Measurements from ENCODE around the gene C10orf143.

C10orf143 gene

GRCh38 chr10:130037169-130037661 lies 73.4 kb downstream of the C10orf143 start:
- Histone ChIP-seq H3K9me2 (ENCODE audit: low read depth, low read length) (no peaks in the 10 kb centered on the region), H3K27me3 (ENCODE audit: insufficient read depth, low read length) (no peaks in the 10 kb centered on the region; the same call in 1 of the 2 replicates)

GRCh38 chr10:130036296-130037065 lies 74.1 kb downstream of the C10orf143 start:
- Histone ChIP-seq H2AFZ (ENCODE audit: low read length) (no peak overlapping the region), H3K27ac (ENCODE audit: low read depth, low read length, poor library complexity, severe bottlenecking) (no peak overlapping the region), H4K20me1 (ENCODE audit: insufficient read depth, low read length) (no peaks in the 10 kb centered on the region), H3K27me3 (ENCODE audit: insufficient read depth, low read length) (no peaks in the 10 kb centered on the region; the same call in 1 of the 2 replicates), H3K9ac (ENCODE audit: low read length) (no peak overlapping the region), H3K4me3 (ENCODE audit: low read depth, low read length, poor library complexity, severe bottlenecking) (no peak overlapping the region), H3K9me3 (ENCODE audit: low read length) (no peaks in the 10 kb centered on the region; the same call in 1 of the 2 replicates), H3K9me2 (ENCODE audit: low read depth, low read length) (no peaks in the 10 kb centered on the region), H3K4me2 (ENCODE audit: low read length) (no peak overlapping the region), H3K36me3 (ENCODE audit: insufficient read depth, low read length) (no peaks in the 10 kb centered on the region), H3K79me2 (ENCODE audit: insufficient read depth, low read length) (no peaks in the 10 kb centered on the region), H3F3A (ENCODE audit: insufficient read depth, low read length) (no peaks in the 10 kb centered on the region), H3K4me1 (ENCODE audit: insufficient read depth, low read length, severe bottlenecking) (no peaks in the 10 kb centered on the region)
- TF ChIP-seq EZH2 (IDR thresholded peaks at IDR 0.05; ENCODE audit: borderline replicate concordance, low read length) = no peak
- TF ChIP-seq CTCF (IDR thresholded peaks at IDR 0.05; ENCODE audit: low read length) = no peak

More at GRCh38 chr10:130037169-130037661, 73.4 kb downstream of the C10orf143 start:
- Histone ChIP-seq H4K20me1 (ENCODE audit: insufficient read depth, low read length) (no peaks in the 10 kb centered on the region), H3K9ac (ENCODE audit: low read length) (no peak overlapping the region), H3K4me1 (ENCODE audit: insufficient read depth, low read length, severe bottlenecking) (no peaks in the 10 kb centered on the region), H3K9me3 (ENCODE audit: low read length) (no peaks in the 10 kb centered on the region), H3K4me2 (ENCODE audit: low read length) (no peak overlapping the region), H2AFZ (ENCODE audit: low read length) (no peak overlapping the region), H3K27ac (ENCODE audit: low read depth, low read length, poor library complexity, severe bottlenecking) (no peak overlapping the region), H3K4me3 (ENCODE audit: low read depth, low read length, poor library complexity, severe bottlenecking) (no peak overlapping the region), H3K36me3 (ENCODE audit: insufficient read depth, low read length) (no peaks in the 10 kb centered on the region), H3F3A (ENCODE audit: insufficient read depth, low read length) (no peaks in the 10 kb centered on the region), H3K79me2 (ENCODE audit: insufficient read depth, low read length) (no peaks in the 10 kb centered on the region)
- TF ChIP-seq CTCF (IDR thresholded peaks at IDR 0.05; ENCODE audit: low read length) = no peak
- no peak for TF ChIP-seq EZH2 (IDR thresholded peaks at IDR 0.05; ENCODE audit: borderline replicate concordance, low read length)

DNA sequence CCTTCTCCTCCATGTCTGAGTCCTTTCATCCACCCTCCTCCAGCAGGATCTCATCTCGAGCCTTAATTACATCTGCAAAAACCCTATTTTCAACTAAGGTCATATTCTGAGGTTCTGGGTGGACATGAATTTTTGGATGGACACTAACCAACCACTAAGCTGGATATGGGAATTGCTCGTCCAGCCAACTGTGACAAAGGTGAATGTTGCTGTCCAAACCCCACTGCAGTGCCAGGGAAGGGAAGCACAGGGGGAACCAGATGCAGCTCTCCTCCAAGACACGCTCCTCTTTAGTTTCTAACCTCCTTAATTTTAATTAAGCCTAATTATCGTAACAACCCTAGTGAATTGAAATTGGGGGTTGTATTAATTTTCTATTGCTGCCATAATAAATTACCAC lies 81.4 kb downstream of the C10orf143 start:
- H2AFZ ChIP-seq (ENCODE audit: low read length) = no peak overlapping the region
- no peak overlapping the region for H3K9ac ChIP-seq (ENCODE audit: low read length)
- H3K9me2 ChIP-seq (ENCODE audit: low read depth, low read length) = no peaks in the 10 kb centered on the region
- no peak for TF ChIP-seq CTCF (IDR thresholded peaks at IDR 0.05; ENCODE audit: low read length)
- TF ChIP-seq EZH2 (IDR thresholded peaks at IDR 0.05; ENCODE audit: borderline replicate concordance, low read length) = no peak
- no peaks in the 10 kb centered on the region for H3K36me3 ChIP-seq (ENCODE audit: insufficient read depth, low read length)
- no peaks in the 10 kb centered on the region for H3K27me3 ChIP-seq (ENCODE audit: insufficient read depth, low read length)
- no peaks in the 10 kb centered on the region for H3F3A ChIP-seq (ENCODE audit: insufficient read depth, low read length)
- H4K20me1 ChIP-seq (ENCODE audit: insufficient read depth, low read length) = no peaks in the 10 kb centered on the region
- no peak overlapping the region for H3K27ac ChIP-seq (ENCODE audit: low read depth, low read length, poor library complexity, severe bottlenecking)
- no peaks in the 10 kb centered on the region; the same call in 1 of the 2 replicates for H3K9me3 ChIP-seq (ENCODE audit: low read length)
- H3K4me3 ChIP-seq (ENCODE audit: low read depth, low read length, poor library complexity, severe bottlenecking) = no peak overlapping the region
- no peaks in the 10 kb centered on the region for H3K4me1 ChIP-seq (ENCODE audit: insufficient read depth, low read length, severe bottlenecking)
- H3K79me2 ChIP-seq (ENCODE audit: insufficient read depth, low read length) = no peaks in the 10 kb centered on the region
- H3K4me2 ChIP-seq (ENCODE audit: low read length) = no peak overlapping the region
